Osteoblast (primary cell): ENCODE measurements around the gene GRM5. TPM values are rescaled to one million over a fixed set of nuclear protein-coding genes. Genes with fewer than 3 reads are reported as not detected.

ENCODE experiments used
- DNase-seq: peaks from one replicate; pipeline ENCODE4 v3.0.0; 2011; ENCODE audit warnings: low spot score, mixed read lengths; ENCODE audit not compliant: insufficient read length; ENCODE audit errors: missing footprints
- H2AFZ ChIP-seq: 2 replicates; pipeline ENCODE4 v1.6.0; 2011; ENCODE audit warnings: mild to moderate bottlenecking, low read length
- H3K27ac ChIP-seq: 2 replicates; pipeline ENCODE4 v1.5.1; 2011; ENCODE audit warnings: mild to moderate bottlenecking, low read depth, low read length, moderate library complexity
- H3K27me3 ChIP-seq: 2 replicates; pipeline ENCODE4 v1.6.0; 2012; ENCODE audit warnings: mild to moderate bottlenecking, control low read depth, inconsistent platforms, low read length, moderate library complexity; ENCODE audit not compliant: insufficient read depth
- H3K36me3 ChIP-seq: 2 replicates; pipeline ENCODE4 v1.5.1; 2011; ENCODE audit warnings: mild to moderate bottlenecking, low read length, control low read depth, moderate library complexity; ENCODE audit not compliant: insufficient read depth
- H3K4me1 ChIP-seq: 2 replicates; pipeline ENCODE4 v1.5.1; 2011; ENCODE audit warnings: mild to moderate bottlenecking, low read length, control low read depth, moderate library complexity; ENCODE audit not compliant: insufficient read depth
- H3K4me2 ChIP-seq: 2 replicates; pipeline ENCODE4 v1.6.0; 2011; ENCODE audit warnings: mild to moderate bottlenecking, low read length; ENCODE audit not compliant: insufficient read depth
- H3K4me3 ChIP-seq: fragments of 200-600 bp; sonication (generic); 3 replicates; pipeline ENCODE4 v1.5.1; 2012; ENCODE audit warnings: mild to moderate bottlenecking, low read length, inconsistent platforms; ENCODE audit not compliant: insufficient read depth
- H3K79me2 ChIP-seq: 2 replicates; pipeline ENCODE4 v1.6.0; 2012; ENCODE audit warnings: mild to moderate bottlenecking, low read length, control low read depth, inconsistent platforms; ENCODE audit not compliant: insufficient read depth
- H3K9me3 ChIP-seq: 2 replicates; pipeline ENCODE4 v1.5.1; 2011; ENCODE audit warnings: low read depth, low read length, control low read depth
- H4K20me1 ChIP-seq: 2 replicates; pipeline ENCODE4 v1.6.0; 2012; ENCODE audit warnings: mild to moderate bottlenecking, low read length, control low read depth; ENCODE audit not compliant: insufficient read depth
- total RNA-seq: library from RNA; depleted of rRNA; stranded (reverse); fragments of >200 nt; gene quantifications from 2 replicates; pipeline ENCODE4 v1.2.3, GENCODE V29; 2012
- TF ChIP-seq, protein P1 (sequence below): IDR thresholded peaks from 2 replicates; pipeline ENCODE4 v1.5.1; 2011; ENCODE audit warnings: mild to moderate bottlenecking, low read depth, low read length, moderate library complexity; ENCODE audit errors: extremely low read depth

The GRM5 gene
- total RNA-seq, 1 donor = not detected

DNA sequence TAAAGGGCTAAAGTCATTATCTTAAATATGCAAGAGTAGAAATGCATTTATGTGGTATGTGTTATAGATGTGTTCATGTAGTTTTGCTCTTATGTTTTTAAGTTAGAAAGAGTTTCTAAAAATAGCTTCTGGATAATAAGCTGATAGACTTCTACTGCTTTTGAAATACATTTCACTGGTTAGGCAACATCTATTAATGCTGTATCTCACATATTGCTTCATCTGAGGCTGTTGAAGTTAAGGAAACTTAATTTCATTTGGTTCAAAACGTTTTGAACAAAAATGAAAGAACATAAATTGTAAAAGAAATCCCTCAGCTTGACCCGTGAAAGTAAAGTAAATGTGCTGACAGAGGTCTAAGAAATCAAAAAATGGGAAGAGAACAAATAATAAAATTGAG is 564.2 kb downstream of the GRM5 start:
- no peak for DNase-seq
- H3K36me3 ChIP-seq = no peaks in the 10 kb centered on the region
- no peaks in the 10 kb centered on the region for H3K79me2 ChIP-seq
- no peak overlapping the region for H3K4me3 ChIP-seq
- H3K27ac ChIP-seq = no peak overlapping the region
- H3K9me3 ChIP-seq = no peaks in the 10 kb centered on the region
- H3K27me3 ChIP-seq = no peaks in the 10 kb centered on the region
- no peak overlapping the region for H3K4me2 ChIP-seq
- TF ChIP-seq, protein P1, sequence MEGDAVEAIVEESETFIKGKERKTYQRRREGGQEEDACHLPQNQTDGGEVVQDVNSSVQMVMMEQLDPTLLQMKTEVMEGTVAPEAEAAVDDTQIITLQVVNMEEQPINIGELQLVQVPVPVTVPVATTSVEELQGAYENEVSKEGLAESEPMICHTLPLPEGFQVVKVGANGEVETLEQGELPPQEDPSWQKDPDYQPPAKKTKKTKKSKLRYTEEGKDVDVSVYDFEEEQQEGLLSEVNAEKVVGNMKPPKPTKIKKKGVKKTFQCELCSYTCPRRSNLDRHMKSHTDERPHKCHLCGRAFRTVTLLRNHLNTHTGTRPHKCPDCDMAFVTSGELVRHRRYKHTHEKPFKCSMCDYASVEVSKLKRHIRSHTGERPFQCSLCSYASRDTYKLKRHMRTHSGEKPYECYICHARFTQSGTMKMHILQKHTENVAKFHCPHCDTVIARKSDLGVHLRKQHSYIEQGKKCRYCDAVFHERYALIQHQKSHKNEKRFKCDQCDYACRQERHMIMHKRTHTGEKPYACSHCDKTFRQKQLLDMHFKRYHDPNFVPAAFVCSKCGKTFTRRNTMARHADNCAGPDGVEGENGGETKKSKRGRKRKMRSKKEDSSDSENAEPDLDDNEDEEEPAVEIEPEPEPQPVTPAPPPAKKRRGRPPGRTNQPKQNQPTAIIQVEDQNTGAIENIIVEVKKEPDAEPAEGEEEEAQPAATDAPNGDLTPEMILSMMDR = no peak
- H3K4me1 ChIP-seq = no peaks in the 10 kb centered on the region
- no peak overlapping the region for H2AFZ ChIP-seq
- no peaks in the 10 kb centered on the region for H4K20me1 ChIP-seq

DNA sequence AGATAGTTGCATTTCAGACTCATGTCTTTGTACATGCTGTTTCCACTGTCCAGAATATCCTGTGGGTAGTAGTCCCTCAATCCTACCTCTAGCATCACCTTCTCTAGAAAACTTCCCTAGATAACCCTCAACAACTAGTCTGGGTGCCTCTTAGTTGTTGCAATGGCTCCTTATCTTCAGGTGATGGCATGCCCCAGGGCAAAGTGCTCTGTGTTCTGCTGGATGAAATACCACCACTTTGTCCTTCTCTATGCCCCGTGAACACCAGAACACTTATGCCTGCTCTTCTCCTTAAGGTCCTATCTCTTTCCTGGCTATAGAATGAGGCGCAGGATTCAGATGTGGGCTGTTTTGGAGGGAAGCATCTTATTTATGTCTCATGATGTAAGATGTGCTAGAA is 569.9 kb downstream of the GRM5 start:
- no peak overlapping the region for H3K27ac ChIP-seq
- H3K4me2 ChIP-seq = no peak overlapping the region
- TF ChIP-seq, protein P1 = no peak
- no peak for DNase-seq
- H3K79me2 ChIP-seq = no peaks in the 10 kb centered on the region
- H4K20me1 ChIP-seq = no peaks in the 10 kb centered on the region
- H3K9me3 ChIP-seq = no peaks in the 10 kb centered on the region
- H3K4me3 ChIP-seq = no peak overlapping the region
- H3K4me1 ChIP-seq = no peaks in the 10 kb centered on the region
- no peaks in the 10 kb centered on the region for H3K36me3 ChIP-seq
- no peak overlapping the region for H2AFZ ChIP-seq
- no peaks in the 10 kb centered on the region for H3K27me3 ChIP-seq

DNA sequence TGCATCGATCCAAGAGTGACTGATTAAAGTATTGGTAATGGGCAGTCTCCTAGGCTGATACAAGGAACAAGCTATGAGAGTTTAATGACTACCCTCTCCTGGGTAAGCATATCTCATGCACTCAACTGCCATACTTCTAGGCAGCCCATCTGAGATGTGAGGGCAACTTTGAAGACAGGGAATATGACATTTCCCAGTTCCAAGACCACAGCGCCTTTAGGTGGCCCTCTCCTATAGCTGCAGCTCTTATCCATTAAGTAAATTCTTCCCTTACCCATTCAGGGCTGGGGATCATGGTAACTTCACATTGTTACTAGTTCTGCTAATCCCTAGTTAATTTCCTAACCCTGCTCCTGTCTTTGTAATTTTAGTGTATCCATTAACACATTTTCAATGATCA is 570.9 kb downstream of the GRM5 start:
- H3K4me2 ChIP-seq = no peak overlapping the region
- no peak overlapping the region for H3K4me3 ChIP-seq
- no peaks in the 10 kb centered on the region for H4K20me1 ChIP-seq
- H3K27me3 ChIP-seq = no peaks in the 10 kb centered on the region
- no peak for DNase-seq
- H3K36me3 ChIP-seq = no peaks in the 10 kb centered on the region
- H3K79me2 ChIP-seq = no peaks in the 10 kb centered on the region
- no peaks in the 10 kb centered on the region for H3K4me1 ChIP-seq
- no peak overlapping the region for H2AFZ ChIP-seq
- no peak overlapping the region for H3K27ac ChIP-seq
- H3K9me3 ChIP-seq = no peaks in the 10 kb centered on the region
- TF ChIP-seq, protein P1 = peak; percentile 13

DNA sequence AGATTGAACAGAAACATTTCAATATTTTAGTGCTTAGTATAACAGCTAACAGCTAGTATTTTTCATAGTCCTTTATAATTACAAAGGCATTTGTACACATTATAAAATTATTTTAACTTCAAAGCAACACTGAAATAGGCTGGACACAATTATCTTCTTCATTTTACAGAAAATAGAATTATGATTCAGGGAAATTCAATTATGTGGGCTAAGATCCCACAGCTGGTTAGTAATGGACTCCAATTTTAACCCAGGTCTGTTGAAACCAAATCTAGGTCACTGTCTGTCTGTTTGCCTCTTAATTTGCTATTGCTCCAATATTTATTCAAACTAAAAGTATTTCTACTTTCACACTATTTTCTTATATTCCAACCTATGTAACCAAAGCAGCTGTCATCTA is 574.1 kb downstream of the GRM5 start:
- no peak overlapping the region for H3K4me3 ChIP-seq
- H3K4me2 ChIP-seq = no peak overlapping the region
- H3K79me2 ChIP-seq = no peaks in the 10 kb centered on the region
- no peaks in the 10 kb centered on the region for H3K27me3 ChIP-seq
- no peaks in the 10 kb centered on the region for H3K9me3 ChIP-seq
- TF ChIP-seq, protein P1 = no peak
- no peaks in the 10 kb centered on the region for H4K20me1 ChIP-seq
- DNase-seq = no peak
- H3K36me3 ChIP-seq = no peaks in the 10 kb centered on the region
- H2AFZ ChIP-seq = no peak overlapping the region
- peaks cover 8% of the 10 kb centered on the region for H3K4me1 ChIP-seq
- H3K27ac ChIP-seq = no peak overlapping the region
